ENCODE data around the gene MTMR11. TPM values are rescaled to one million over a fixed set of nuclear protein-coding genes. Genes with fewer than 3 reads are reported as not detected.
"Not testable (repeated sequence)": the region's sequence is repeated elsewhere in the genome, so short reads cannot be mapped to it uniquely, and the experiment has no call there.

The MTMR11 gene
- total and polyA plus RNA-seq, 2 of the 13 experiments (the other 11 are each of a cell fraction or from before 2014, with no cell fraction given): 0.49 to 2.8 TPM

GRCh38 chr1:149887196-149887455, 49.6 kb downstream of the MTMR11 start (continued):
- TF ChIP-seq TAF15 (IDR thresholded peaks at IDR 0.05; ENCODE audit: low read depth, low read length, poor library complexity, severe bottlenecking) (peak; percentile 1), MIXL1 (CRISPR knock-in tag; IDR thresholded peaks at IDR 0.05) (0 out of 2 replicates have a peak, but pooled peaks have one; percentile 0), AFF4 (CRISPR knock-in tag; IDR thresholded peaks at IDR 0.05) (0 out of 2 replicates have a peak, but pooled peaks have one; percentile 89), ELF4 (CRISPR knock-in tag; IDR thresholded peaks at IDR 0.05; ENCODE audit: borderline replicate concordance) (0 out of 2 replicates have a peak, but pooled peaks have one; percentile 25), NCOA5 (CRISPR knock-in tag; IDR thresholded peaks at IDR 0.05) (peak; percentile 85), ZSCAN9 (CRISPR knock-in tag; IDR thresholded peaks at IDR 0.05; ENCODE audit: borderline replicate concordance) (0 out of 2 replicates have a peak, but pooled peaks have one; percentile 10), HNF1A (IDR thresholded peaks at IDR 0.05; ENCODE audit: low read depth) (0 out of 2 replicates have a peak, but pooled peaks have one; percentile 8), KAT7 (CRISPR knock-in tag; IDR thresholded peaks at IDR 0.05; ENCODE audit: borderline replicate concordance) (0 out of 2 replicates have a peak, but pooled peaks have one; percentile 10), ZFP90 (CRISPR knock-in tag; IDR thresholded peaks at IDR 0.05; ENCODE audit: borderline replicate concordance) (0 out of 2 replicates have a peak, but pooled peaks have one; percentile 41), ZNF138 (CRISPR knock-in tag; IDR thresholded peaks at IDR 0.05; ENCODE audit: low read depth) (peak; percentile 13; the same call in 1 of the 2 replicates), POLR2A (IDR thresholded peaks at IDR 0.05; ENCODE audit: insufficient read depth in 1 of 2, low read depth in 2 of 2, low read length in 2 of 2) (peak in 1 of 2 experiments; percentile 15; a peak in 2 of 4 replicates), POLR2AphosphoS5 (IDR thresholded peaks at IDR 0.05; ENCODE audit: low read depth, low read length) (peak; percentile 58; the same call in 1 of the 2 replicates), GLI4 (CRISPR knock-in tag; IDR thresholded peaks at IDR 0.05; ENCODE audit: borderline replicate concordance) (peak; percentile 5; the same call in 1 of the 2 replicates), ZXDC (CRISPR knock-in tag; IDR thresholded peaks at IDR 0.05) (peak; percentile 12; the same call in 1 of the 2 replicates), ZBTB8A (CRISPR knock-in tag; IDR thresholded peaks at IDR 0.05; ENCODE audit: borderline replicate concordance, low read depth) (0 out of 2 replicates have a peak, but pooled peaks have one; percentile 41)
- TF ChIP-seq HNF1A (CRISPR knock-in tag; IDR thresholded peaks at IDR 0.05; ENCODE audit: borderline replicate concordance): not testable (repeated sequence)
